ENCODE measurements around the gene SPTA1.
"Not testable (repeated sequence)": the region's sequence is repeated elsewhere in the genome, so short reads cannot be mapped to it uniquely, and the experiment has no call there.

Gene SPTA1

GRCh38 chr1:158686111-158687009 is at the start of gene SPTA1:
TSS of gene SPTA1 (minus strand) at chr1:158686715. CDS start at chr1:158686517, 198 bp downstream.
- no peak for DNase-seq (ENCODE audit: low read depth)

- DNase-seq (ENCODE audit: low read depth): no peak
Observed at GRCh38 chr1:158735848-158736247, 49.3 kb upstream of the SPTA1 start.

DNA sequence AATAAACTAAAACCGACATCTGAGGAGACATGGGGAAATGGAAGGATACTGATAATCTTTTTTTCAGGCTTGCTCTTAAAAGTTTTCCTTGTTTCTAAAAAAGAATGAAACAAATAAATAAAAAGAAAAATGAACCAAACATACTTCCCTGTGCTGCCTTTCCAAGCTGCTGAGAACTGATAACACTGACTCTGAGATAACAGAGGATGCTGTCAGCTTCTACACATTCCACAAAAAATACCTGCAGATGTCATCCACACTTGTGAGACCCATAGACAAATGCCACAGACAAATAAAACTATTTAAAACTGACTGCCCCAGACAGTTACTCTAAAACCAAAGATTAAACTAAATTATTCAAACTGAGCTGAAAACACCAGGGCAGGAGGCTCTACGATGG is 46.0 kb upstream of the SPTA1 start:
- no peak for DNase-seq (ENCODE audit: low read depth)

- no peak for DNase-seq (ENCODE audit: low read depth)
Observed at GRCh38 chr1:158731707-158732106, 45.2 kb upstream of the SPTA1 start.

GRCh38 chr1:158730453-158730852 is 43.9 kb upstream of the SPTA1 start:
- DNase-seq (ENCODE audit: low read depth): no peak

- no peak for DNase-seq (ENCODE audit: low read depth)
Observed at GRCh38 chr1:158728510-158729225, 42.2 kb upstream of the SPTA1 start.

- DNase-seq (ENCODE audit: low read depth): no peak
Observed at GRCh38 chr1:158724442-158724841, 37.9 kb upstream of the SPTA1 start.

- no peak for DNase-seq (ENCODE audit: low read depth)
Observed at GRCh38 chr1:158720620-158721019, 34.1 kb upstream of the SPTA1 start, which contains the start of gene OR6K3. TSS of gene OR6K3 (minus strand) at chr1:158720720. CDS start at chr1:158718115, 2,605 bp downstream.

- no peak for DNase-seq (ENCODE audit: low read depth)
Observed at GRCh38 chr1:158719664-158720063, 33.1 kb upstream of the SPTA1 start.

- DNase-seq (ENCODE audit: low read depth): no peak
Observed at GRCh38 chr1:158717344-158717743, 30.8 kb upstream of the SPTA1 start.

GRCh38 chr1:158716335-158716734 is 29.8 kb upstream of the SPTA1 start:
- DNase-seq (ENCODE audit: low read depth): no peak

GRCh38 chr1:158714754-158715153 is 28.2 kb upstream of the SPTA1 start:
- no peak for DNase-seq (ENCODE audit: low read depth)

DNA sequence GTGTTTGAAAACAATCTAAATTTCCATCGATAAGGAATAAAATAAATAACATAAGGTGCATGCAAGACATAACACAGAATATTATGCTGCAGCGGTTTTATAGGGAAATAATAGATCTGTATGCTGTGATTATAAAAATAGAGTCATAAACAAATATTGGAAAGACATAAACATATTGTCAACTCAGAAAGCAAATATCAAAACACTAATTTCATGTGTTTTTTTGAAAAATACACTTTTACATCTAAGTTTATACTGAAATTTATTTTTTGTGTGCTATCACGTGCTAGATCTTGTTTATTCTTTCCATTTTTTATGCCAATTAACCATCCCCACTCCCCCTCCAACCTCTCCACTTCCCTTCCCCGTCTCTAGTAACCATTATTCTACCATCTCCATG is 24.6 kb upstream of the SPTA1 start:
- no peak for DNase-seq (ENCODE audit: low read depth)

DNA sequence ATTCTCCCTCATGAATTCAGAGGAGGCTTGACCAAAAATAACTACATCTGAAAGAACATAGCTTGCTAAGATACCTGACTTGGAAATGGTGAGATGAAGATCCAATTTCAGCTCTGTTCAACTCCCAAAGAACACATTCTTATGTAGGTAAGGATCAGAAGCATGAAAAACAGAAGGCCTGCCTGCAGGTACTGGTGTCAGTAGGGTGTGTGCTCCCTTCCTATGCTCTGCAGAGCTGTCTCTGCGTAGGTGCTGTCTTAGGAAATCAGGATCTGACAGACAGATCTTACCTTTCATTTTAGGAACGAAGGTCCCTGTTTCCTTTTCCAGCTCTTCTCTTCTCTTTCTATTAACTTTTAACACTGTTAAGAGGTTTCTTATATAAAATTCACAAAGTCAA is 19.6 kb upstream of the SPTA1 start:
- no peak for DNase-seq (ENCODE audit: low read depth)

DNA sequence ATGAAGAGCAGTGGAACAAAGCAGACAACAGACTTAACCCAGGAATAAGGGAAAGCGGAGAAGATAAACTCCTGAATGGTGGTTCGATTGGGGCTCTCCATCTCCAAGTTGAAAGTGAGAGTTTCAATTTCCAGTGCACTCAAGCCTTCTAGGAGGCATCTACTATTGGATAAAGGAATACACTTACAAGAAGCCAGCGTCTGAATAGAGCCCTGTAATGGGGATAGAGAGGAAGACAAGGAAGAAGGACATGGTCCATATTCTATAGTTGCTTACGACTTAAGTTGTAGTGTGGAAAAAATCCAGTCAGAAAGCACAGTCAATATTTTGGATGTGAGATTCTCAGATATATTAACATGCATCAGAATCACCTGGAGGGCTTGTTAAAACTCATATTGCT is 14.0 kb upstream of the SPTA1 start, which contains the start of gene OR6K2:
Gene OR6K2, minus strand, starts transcription at position 101 of the 400 bp plus-strand sequence. Its CDS starts 0 bp downstream, at position 101.
- DNase-seq (ENCODE audit: low read depth): no peak

GRCh38 chr1:158694596-158694995 is 8.1 kb upstream of the SPTA1 start:
- no peak for DNase-seq (ENCODE audit: low read depth)

- DNase-seq (ENCODE audit: low read depth): no peak
Observed at GRCh38 chr1:158692356-158692755, 5.8 kb upstream of the SPTA1 start.

DNA sequence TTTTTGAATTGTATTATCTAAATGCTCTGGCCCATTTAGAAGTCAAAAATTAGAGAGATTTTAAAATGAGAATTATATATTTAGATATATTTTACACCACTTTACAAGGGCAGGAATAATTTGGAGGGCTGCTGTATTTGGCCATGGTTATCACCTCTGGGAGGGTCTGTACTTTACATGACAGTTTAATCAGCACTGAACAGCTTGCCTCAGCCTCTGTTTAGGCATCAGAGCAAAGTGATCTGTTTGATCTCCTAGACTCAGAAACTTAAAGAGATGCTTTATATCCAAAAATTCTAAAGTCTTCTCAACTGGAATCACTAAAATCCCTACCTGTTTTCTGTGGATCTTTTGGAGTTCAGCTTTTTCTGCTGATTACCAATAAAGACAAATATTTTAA is 5.4 kb upstream of the SPTA1 start:
- DNase-seq (ENCODE audit: low read depth): no peak

DNA sequence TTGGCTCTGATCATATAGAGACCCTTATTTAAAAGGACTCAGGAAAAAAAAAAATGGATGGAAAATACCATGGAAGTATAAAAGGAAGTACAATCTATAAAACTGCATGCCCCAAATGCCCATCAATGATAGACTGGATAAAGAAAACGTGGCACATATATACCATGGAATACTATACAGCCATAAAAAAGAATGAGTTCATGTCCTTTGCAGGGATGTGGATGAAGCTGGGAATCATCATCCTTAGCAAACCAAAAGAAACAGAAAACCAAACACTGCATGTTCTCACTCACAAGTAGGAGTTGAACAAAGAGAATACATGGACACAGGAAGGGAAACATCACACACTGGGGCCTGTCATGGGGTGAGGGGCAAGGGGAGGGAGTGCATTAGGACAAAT is 4.6 kb upstream of the SPTA1 start:
- DNase-seq (ENCODE audit: low read depth): not testable (repeated sequence)

DNA sequence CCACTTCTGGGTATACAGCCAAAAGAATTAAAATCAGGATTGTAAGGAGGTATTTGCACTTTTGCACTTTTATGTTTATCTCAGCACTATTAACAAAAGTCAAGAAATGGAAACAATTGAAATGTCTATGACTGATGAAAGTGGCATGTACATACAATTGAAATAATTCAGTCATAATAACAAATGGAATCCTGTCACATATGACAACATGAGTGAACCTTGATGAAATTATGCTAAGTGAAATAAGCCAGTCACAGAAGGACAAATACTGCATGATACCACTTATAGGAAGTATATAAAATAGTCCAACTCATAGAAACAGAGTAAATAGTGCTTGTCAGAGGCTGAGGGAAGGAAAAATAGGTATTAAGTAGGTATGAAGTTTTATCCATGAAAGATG is 3.4 kb upstream of the SPTA1 start:
- DNase-seq (ENCODE audit: low read depth): no peak

- DNase-seq (ENCODE audit: low read depth): no peak
Observed at GRCh38 chr1:158689110-158689509, 2.6 kb upstream of the SPTA1 start.

GRCh38 chr1:158688343-158688742 is 1.8 kb upstream of the SPTA1 start:
- not testable (repeated sequence) for DNase-seq (ENCODE audit: low read depth)

DNA sequence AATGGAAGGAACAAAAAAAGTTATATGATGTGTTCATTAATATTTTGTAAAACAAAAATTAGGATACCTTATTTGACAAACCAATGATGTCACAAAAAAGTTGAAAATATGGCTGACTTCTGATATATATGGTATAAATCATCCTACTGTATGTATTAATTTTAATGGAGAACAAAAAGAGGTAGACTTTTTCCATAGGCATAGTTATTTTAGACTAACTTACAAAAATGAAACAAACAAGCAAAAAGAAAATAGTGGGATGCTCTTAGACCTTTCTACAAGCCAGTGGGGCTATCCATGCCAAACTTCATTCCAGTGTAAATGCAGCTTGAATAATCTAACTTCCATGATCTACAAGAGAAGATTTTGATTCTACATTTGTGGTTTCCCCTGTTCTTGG is 522 bp upstream of the SPTA1 start:
- DNase-seq (ENCODE audit: low read depth): no peak
